GM19395 (cell line): ENCODE results near the gene ATL1.
"Not testable (repeated sequence)": the region's sequence is repeated elsewhere in the genome, so short reads cannot be mapped to it uniquely, and the experiment has no call there.

Experiments used
- ATAC-seq: cut with Tn5 transposase; IDR thresholded peaks from one replicate; pipeline ENCODE4 v1.9.1; 2021; ENCODE audit warnings: mild to moderate bottlenecking, moderate library complexity; ENCODE audit not compliant: unreplicated experiment

ATL1 gene

DNA sequence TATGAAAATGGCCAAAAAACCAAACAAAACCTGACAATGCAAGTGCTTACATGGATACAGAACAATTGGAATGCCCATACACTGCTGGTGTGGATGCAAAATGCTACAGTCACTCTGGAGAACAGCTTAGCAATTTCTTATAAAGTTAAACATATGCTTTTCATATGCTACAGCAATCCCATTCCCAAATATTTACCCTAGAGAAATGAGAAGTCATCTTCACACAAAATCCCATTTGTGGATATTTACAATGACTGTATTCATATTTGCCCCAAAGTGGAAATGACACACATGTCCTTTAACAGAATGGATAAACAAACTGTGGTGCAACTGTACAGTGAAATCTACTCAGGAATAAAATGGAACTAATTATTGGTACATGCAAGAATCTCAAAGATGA lies 87.8 kb downstream of the ATL1 start:
- no peak for ATAC-seq

DNA sequence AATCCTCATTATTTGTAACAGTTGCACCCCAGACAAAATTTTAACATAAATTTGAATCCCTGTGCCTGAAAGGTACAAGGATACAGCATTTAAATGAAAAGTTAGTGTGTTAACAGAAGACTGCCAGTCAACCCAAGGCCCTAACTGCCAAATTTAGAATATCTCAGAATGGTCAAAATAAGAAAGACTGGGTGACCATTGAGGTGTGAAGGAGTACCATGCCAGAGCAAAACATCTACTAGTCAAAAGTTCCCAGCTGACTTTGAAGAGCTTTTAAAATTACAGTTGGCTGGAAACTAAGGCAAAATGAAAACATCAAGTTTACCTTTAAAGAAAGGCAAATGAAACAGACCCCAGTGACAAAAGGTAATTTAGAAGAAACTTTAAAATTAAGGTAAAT lies 89.7 kb downstream of the ATL1 start:
- no peak for ATAC-seq

DNA sequence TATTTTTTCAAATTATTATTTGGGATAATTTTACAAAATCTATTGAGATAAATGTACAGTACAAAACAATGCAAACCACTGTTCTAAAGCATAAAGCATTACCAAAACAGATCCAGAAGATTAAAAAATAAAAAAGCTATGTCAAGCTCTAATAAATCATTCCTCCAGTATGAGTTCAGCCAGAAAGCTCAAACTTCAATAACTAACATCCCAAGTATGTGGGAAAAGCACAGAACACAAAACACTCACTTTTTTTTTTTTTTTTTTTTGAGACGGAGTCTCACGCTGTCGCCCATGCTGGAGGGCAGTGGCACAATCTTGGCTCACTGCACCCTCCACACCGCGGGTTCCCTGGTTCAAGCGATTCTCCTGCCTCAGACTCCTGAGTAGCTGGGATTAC lies 96.8 kb downstream of the ATL1 start:
- no peak for ATAC-seq

DNA sequence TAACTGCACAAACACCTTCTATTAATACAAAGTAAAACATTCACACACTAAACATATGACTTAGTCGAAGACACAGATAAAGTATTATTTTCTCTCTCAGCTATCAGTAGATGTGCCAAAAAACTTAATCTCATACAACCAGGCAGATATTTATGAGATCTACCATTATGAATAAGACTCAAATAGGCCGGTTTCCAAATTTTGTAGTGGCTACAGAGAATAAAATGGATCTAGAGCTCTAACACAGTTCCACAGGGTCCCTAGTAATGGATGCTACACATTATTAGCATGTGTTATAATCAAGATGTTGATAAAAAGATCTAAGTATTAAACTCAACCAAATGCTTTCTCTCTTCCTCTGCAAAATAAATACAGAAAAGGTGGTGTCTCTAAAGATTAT lies 97.8 kb downstream of the ATL1 start:
- ATAC-seq, result no peak

DNA sequence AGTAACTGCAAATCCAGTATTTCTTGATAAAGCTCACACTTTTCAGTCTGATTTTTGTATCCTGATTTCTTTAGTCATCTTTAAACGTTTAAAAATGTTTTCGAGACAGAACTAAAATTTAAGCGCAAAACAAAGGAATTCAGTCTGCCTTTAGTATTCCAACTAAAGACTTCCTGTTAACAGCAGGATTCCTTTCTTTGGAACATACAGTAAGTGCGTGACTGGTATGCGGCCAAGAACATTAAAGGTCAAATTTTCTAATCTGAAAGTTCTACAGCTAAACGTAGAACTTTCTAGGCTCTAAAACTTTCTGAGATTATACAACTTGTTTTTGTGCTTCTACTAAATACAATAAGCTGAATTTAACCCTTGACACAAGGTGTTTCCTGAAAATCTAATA lies 98.3 kb downstream of the ATL1 start:
- no peak for ATAC-seq

DNA sequence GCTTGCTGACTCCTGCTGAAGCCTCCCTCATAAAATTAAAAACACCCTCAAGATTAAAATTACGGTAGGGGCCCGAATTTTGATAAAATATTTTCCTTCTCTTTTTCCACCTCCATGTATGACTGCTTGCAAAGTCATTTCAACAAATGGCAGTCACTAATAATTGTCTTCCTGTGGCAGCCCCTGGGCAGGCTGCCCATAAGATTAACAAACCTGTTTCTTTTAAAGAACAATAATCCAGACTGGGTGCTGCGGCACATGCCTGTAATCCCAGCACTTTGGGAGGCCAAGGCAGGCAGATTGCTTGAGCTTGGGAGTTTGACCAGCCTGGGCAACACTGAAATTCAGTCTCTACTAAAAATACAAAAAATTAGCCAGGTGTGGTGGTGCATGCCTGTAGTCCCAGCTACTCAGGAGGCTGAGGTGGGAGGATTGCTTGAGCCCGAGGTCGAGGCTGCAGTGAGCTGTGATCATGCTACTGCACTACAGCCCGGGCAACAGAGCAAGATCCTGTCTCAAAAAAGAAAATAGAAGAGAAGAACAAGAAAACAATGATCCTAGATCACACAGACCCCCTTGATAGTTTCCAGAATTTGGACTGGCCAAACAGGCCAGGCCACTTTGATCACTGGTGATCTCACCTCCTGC lies 99.5 kb downstream of the ATL1 start:
- no peak for ATAC-seq

DNA sequence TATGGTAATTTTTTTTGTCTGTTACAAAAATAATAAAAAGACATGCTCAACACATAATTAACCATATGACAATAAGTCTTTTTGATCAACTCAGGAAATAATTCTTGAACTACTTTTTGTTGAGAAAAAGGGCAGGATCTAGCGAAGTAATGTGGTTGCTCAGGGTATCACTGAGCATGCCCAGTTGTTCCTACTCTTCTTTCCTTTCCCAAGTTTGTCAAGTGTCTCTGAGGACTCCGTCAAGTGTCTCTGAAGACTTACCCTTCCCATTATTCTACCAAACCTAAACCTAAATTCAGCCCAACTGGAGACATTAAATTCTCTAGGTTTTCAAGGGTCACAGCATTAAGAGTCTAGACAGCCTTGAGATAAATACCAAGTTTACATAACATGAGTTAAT lies 104.6 kb downstream of the ATL1 start:
- ATAC-seq, result not testable (repeated sequence)

DNA sequence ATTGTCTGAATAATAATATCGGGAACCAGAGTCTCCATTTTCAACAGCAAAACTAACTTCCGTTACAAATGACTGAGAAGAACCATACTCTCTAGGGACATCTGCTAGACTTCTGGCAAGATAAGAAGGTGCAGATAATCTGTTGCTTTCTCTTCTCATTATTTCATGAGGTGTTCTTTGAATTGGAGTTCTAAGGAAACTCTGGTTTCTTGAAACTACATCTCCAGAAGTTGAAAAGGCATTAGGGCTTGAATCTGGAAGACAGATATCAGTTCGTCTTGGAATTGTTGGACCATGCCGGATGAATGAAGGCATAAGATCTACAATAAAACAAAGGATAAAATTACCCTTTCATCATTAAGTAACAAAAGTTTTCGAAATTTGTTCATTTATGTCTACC lies 105.4 kb downstream of the ATL1 start:
- not testable (repeated sequence) for ATAC-seq

DNA sequence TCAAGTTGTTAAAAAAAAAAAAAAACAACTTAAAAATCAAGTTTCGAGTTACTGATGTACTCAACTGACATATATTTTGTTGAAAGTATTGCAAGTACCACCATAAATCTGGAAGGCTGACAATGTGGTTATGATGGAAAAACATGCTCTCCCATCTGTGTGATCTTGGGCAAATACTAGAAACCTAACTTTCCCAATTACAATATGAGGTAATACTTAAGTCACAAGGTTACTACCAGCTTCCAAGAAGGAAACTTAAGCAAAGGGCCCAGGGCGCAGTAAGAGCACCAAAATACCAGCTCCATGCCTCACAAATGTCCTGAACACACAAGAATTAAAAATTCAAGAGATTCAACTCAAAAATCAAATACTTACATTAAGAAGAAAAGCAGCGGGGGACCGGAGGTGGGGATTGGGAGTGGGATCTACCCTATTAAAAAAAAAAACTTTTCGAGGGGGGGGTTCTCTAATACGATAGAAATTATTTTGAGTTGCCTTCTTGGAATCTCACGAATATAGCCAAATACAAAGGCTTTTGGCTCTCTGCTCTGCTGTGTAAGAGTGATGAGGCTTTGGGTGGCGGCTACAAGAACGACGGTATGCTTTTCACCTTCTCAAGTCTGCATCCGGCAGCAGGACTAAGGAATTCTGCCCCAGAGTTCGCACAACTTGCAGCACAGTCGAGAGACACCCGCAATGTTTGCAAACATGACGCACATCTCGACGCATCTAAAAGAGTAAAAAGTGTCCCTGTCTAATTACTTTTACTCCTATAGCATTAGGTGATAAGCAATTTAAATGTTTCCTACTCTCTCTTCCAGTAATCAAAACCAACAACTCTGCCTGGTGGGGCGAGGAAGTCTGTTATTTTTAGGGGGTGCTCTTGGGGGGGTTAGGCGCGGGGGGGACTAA lies 107.1 kb downstream of the ATL1 start:
- ATAC-seq, result no peak

DNA sequence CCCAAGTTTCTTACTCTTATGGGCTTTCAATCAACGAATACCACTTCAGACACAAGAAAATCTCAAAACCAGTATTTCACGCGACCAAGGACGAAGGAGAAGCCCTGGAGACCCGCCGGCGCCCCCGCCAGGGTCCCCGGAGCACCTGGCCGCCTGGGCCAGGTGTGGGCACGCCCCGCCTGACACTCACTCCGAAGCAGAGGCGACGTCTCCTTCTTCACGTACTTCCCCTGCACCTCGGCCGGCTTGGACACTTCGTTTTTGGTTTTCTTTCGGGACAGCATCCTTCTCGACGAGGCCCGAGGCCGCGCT lies 107.7 kb downstream of the ATL1 start:
- ATAC-seq, result peak; percentile 69

DNA sequence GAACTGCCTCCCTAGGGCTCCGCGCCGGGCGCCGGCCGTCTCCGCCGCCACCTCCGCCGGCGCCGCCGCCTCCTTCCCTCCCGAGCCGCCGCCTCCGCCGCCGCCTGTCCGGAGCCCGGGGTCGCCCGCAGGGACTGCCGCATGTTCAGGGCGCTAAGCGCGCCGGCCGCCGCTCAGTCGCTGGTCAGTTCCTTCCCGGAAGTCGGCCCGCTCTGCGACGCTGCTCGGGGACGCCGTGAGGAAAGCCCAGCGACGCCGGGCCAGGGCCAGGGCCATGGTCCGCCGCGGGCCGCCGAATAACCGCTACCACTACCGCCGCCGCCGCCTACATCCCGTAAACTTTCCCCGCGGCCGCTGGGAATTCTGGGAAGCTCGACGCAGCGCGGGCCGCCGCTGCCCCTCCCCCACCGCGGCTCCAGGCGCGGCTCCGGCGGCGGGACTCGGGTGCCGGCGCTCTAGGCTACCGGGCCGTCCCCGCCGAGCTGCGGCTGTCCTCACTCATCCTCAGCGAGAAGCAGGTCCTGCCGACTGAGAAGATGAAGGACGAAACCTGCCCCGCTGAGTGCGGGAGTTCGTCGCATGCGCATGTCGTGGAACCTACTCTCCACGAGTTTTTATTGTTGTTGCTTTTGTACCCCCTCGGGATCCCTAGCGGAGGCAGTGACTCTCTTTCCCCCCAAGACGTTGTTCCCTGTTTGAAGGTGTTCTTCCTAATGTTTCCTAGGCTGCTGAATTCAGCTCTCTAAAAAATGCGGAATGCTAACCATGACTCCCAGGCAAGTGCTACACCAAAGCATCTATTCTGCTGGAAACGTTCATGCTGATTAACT lies 108.3 kb downstream of the ATL1 start, which contains the start of gene SAV1:
SAV1 (minus strand) TSS at position 311 of the 830 bp plus-strand sequence. CDS start 339 bp downstream, outside the sequence.
- ATAC-seq, result peak; percentile 67

DNA sequence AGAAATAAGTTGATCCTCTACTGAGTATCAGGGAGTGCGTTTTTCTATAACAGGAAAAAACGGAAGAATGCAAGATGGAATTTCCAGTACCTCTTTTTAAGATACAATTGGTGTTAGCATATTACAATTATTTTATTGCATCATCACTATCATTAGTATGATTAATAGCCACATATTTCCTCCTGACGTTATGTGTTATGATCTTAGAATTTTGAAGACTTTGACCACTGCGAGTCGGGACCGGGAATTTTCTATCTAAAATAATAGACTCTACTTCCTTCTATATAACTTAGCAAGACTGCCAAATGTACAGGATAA lies 108.8 kb downstream of the ATL1 start:
- ATAC-seq, result no peak

DNA sequence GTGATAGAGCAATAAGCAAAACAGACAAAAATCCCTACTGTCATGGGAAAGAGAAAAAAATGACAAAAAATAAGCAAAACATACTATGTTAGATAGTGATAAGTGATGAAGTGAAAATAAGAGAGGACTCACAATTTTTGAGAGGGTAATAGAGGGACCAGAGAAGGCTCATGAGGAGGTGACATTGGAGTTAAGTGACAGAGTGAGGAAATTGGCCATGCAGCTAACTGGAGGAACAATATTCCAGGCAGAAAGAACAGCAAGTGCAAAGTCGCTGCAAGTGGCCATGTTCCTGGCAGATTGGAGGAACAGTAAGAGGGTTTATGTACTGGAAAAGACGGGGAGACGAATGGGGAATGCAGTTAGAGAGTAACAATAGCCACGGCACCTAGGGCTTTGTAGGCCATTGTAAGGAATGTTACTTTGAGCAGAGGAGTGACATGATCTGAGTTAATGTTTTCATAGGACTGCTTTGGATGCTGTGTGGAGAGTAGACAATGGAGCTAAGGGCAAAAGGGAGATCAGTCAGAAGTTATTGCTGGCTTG lies 109.6 kb downstream of the ATL1 start:
- no peak for ATAC-seq

DNA sequence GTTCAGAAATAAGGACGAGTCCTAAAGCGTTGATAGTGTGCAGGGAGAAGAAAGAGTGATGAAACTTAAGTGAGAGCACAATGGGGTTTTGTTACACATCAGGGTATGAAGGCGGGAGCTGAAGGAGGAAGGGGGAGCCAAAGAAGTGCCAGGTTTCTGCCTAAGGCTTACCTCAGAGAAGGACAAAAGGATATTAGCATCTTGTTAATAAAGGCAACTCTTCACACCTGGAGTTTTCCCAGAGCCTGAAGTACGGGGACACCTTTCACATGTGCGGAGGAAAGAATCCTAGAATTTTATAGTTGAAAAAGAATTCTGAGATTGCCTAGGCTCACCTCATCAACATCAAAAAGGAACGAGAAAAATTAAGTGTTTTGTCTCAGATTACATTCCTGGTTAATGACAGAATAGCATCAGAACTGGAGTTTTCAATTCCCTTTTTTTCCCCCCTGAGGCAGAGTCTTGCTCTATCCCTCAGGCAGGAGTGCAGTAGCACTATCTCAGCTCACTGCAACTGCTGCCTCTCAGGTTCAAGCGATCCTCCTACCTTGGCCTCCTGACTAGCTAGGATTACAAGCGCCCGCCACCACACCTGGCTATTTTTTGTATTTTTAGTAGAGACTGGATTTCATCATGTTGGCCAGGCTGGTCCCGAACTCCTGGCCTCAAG lies 110.4 kb downstream of the ATL1 start:
- ATAC-seq, result no peak

DNA sequence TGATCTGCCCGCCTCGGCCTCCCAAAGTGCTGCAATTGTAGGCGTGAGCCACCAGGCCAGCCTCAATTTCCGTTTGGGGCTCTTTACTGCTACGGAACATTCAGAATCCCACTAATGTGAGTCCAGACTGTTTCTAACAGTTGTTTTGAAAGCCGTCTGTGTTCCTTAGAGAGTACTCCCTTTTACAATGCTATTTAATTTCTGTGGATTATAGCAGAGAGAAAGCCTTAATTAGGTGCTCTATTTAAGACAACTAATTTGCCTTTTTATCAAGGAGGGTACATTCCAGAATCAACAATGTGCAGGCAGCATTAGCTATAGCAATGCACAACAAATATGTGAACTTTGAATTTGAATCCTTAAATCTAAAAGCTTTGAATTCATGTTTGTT lies 110.9 kb downstream of the ATL1 start:
- ATAC-seq, result no peak

DNA sequence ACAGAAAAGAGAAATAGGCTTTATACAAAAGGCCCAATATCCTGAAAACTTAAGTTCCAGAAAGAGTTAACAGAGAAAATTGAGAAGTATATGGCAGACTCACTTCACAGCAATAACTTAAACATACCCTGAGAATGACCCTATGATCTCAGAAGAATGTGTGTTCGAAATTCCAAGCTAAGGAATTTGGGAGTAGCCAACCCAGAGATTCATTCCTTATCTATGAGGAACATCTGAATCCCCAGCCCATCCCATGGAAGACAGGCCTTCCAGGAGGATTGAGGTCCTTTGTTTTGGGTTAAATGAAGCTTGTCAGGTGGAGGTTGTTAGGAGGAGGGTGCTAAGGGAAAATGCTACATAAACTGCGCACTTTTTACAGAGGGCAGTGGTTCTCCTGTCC lies 115.7 kb downstream of the ATL1 start:
- ATAC-seq, result no peak

DNA sequence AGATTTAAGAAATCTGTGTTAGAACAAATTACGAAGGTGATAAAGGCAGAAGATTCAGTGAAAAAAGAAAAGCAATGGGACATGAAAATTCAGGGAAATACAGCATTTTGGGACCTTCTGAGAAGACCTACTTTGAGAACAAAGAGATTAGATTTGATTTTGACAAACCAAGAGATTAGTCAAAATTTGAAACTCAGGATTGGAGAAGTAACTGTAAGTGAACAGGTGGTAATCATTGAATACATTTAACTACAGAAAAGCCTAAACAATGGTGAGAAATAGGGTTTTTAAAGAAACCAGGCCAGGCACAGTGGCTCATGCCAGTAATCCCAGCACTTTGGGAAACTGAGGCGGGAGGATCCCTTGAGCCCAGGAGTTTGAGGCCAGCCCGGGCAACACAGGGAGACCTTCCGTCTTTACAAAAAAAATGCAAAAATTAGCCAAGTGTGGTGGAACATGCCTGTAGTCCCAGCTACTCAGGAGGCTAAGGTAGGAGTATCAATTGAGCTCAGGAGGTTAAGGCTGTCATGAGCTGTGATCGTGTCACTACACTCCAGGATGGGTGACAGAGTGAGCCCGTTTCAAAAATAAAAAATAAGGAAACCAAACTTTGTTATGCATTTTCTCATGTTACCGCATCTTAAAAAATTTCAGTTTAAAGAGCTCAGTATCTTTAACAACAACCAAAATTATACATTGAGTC lies 117.0 kb downstream of the ATL1 start:
- no peak for ATAC-seq

DNA sequence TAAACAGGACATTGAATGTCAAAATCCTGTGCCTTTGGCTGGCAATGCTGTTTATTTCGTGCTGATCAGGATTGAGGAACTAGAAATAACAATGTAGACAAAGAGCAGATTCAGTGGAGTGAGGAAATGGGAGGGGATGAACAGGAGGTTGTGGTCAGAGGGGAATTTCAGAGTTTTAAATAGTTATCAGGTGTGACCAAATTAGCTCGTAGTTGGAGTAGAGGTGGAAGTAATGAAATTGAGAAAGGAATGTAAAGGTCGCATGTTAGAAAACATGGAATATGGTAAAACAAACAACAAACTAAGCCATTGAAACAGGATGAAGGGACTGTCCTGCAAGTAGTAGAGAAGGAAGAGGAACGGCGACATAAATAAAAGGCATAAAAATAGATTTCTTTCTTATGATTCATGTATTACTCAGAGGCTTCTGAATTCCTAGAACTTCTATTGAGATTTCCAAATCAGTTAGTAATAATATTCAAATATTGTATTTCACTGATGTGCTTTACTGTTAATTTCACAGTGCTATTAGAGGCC lies 117.7 kb downstream of the ATL1 start:
- ATAC-seq, result no peak

DNA sequence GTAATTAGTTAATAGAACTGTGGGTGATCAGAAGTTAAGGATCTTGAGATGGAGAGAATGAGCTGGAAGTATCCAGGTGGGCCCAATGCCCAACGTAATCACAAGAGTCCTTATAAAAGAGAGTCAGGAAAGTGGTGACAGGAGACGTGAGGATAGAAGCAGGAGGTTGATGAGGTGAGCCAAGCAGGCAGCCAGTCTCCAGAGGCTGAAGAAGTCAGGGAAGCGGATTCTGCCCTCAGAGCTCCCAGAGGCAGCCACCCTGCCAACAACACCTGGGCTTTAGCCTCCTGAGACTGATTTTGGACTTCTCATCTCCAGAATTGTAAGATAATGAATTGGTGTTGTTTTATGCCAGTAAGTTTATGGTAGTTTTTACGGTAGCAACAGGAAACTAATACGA lies 118.2 kb downstream of the ATL1 start:
- ATAC-seq, result no peak

DNA sequence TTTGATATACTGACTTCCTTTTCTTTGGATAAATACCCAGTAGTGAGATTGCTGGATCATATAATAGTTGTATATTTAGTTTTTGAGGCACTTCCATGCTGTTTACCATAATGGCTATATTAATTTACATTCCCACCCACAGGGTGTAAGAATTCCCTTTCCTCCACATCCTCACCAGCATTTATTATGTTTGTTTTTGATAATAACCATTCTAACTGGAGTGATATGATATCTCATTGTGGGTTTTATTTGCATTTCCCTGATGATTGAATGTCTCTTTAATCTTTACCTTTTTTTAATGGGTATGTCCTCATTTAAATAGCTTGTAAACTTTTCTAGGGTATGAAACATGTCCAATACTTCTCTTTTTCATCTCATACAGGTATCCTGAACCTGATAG lies 119.7 kb downstream of the ATL1 start:
- no peak for ATAC-seq
